SHP77 (cell line): Measurements from ENCODE around the gene CCL4.
"Not testable (repeated sequence)": the region's sequence is repeated elsewhere in the genome, so short reads cannot be mapped to it uniquely, and the experiment has no call there.

Experiments used
- DNase-seq, 2 experiments: peaks; one replicate each; lab custom pipeline; 2025; lab: John Stamatoyannopoulos, UW

CCL4 gene

GRCh38 chr17:36103401-36103975 is at the start of gene CCL4:
Gene CCL4 (plus strand): TSS chr17:36103827. CDS start chr17:36103906, 79 bp downstream.
- DNase-seq: not testable (repeated sequence)

- no peak for DNase-seq
Observed at GRCh38 chr17:36055171-36055570, 48.5 kb upstream of the CCL4 start.

- DNase-seq: no peak
Observed at GRCh38 chr17:36055921-36056520, 47.6 kb upstream of the CCL4 start.

GRCh38 chr17:36057911-36058310 is 45.7 kb upstream of the CCL4 start:
- no peak for DNase-seq

GRCh38 chr17:36059406-36059805 is 44.2 kb upstream of the CCL4 start:
- DNase-seq: no peak

GRCh38 chr17:36060816-36061215 is 42.8 kb upstream of the CCL4 start:
- DNase-seq: no peak

GRCh38 chr17:36063786-36064541 is 39.7 kb upstream of the CCL4 start, which contains the start of gene CCL18:
Gene CCL18 (plus strand): TSS chr17:36064272. CDS start chr17:36064343, 71 bp downstream.
- no peak for DNase-seq

- no peak for DNase-seq
Observed at GRCh38 chr17:36066365-36066985, 37.2 kb upstream of the CCL4 start.

- no peak for DNase-seq
Observed at GRCh38 chr17:36068524-36068923, 35.1 kb upstream of the CCL4 start.

GRCh38 chr17:36069136-36069535 is 34.5 kb upstream of the CCL4 start:
- DNase-seq: no peak

- DNase-seq: no peak
Observed at GRCh38 chr17:36070427-36070826, 33.2 kb upstream of the CCL4 start.

- DNase-seq: no peak
Observed at GRCh38 chr17:36071751-36072150, 31.9 kb upstream of the CCL4 start.

- peak in 1 of 2 experiments; percentile 23 for DNase-seq
Observed at GRCh38 chr17:36072431-36073121, 31.1 kb upstream of the CCL4 start.

GRCh38 chr17:36074365-36074764 is 29.3 kb upstream of the CCL4 start:
- DNase-seq: no peak

GRCh38 chr17:36081681-36082471 is 21.8 kb upstream of the CCL4 start:
- not testable (repeated sequence) for DNase-seq

GRCh38 chr17:36082482-36083120 is 21.0 kb upstream of the CCL4 start:
- not testable (repeated sequence) for DNase-seq

GRCh38 chr17:36083691-36084090 is 19.9 kb upstream of the CCL4 start:
- DNase-seq: not testable (repeated sequence)

- no peak for DNase-seq
Observed at GRCh38 chr17:36085765-36086164, 17.9 kb upstream of the CCL4 start.

- DNase-seq: no peak
Observed at GRCh38 chr17:36086791-36087190, 16.8 kb upstream of the CCL4 start.

GRCh38 chr17:36087471-36087870 is 16.2 kb upstream of the CCL4 start:
- DNase-seq: not testable (repeated sequence)
